Fibroblast of the aortic adventitia (primary cell): ENCODE results near the gene SYNGAP1. TPM values are rescaled to one million over a fixed set of nuclear protein-coding genes. Genes with fewer than 3 reads are reported as not detected.

Experiments used
- DNase-seq: peaks from one replicate; pipeline ENCODE4 v3.0.0-alpha.2; 2010; ENCODE audit warnings: low read depth
- H3K4me3 ChIP-seq: 2 replicates; pipeline ENCODE4 v1.5.1; 2011; ENCODE audit warnings: low read depth, mild to moderate bottlenecking, control low read depth, low read length, moderate library complexity
- CTCF ChIP-seq: IDR thresholded peaks from 2 replicates; pipeline ENCODE4 v1.5.1; 2011; ENCODE audit warnings: mild to moderate bottlenecking, low read length, control low read depth, inconsistent platforms; ENCODE audit not compliant: insufficient read depth
- total RNA-seq: library from RNA; depleted of rRNA; stranded (reverse); fragments of >200 nt; gene quantifications from 2 replicates; pipeline ENCODE4 v1.2.3, GENCODE V29; 2012; ENCODE audit warnings: low replicate concordance

The SYNGAP1 gene
- total RNA-seq, 1 donor: 7.6 TPM

GRCh38 chr6:33417903-33418689 is 1.8 kb upstream of the SYNGAP1 start, which contains the start of gene CUTA:
Gene CUTA, minus strand, starts transcription at chr6:33418107. Its CDS starts 107 bp downstream, at chr6:33418000.
- DNase-seq: peak; percentile 100
- H3K4me3 ChIP-seq: peak within 1 kb of the TSS; percentile 96
- no peak for TF ChIP-seq CTCF

GRCh38 chr6:33418690-33419291 is 1.1 kb upstream of the SYNGAP1 start:
- H3K4me3 ChIP-seq: peak overlapping the region; percentile 57
- no peak for TF ChIP-seq CTCF
- DNase-seq: no peak

- peak overlapping the region; percentile 64 for H3K4me3 ChIP-seq
- no peak for TF ChIP-seq CTCF
- DNase-seq: no peak
These were observed 852 bp downstream of the SYNGAP1 start for GRCh38 chr6:33420491-33421343.

- no peak overlapping the region for H3K4me3 ChIP-seq
- no peak for DNase-seq
- TF ChIP-seq CTCF: no peak
These were observed 1.4 kb downstream of the SYNGAP1 start for GRCh38 chr6:33421344-33421643.

- no peak for TF ChIP-seq CTCF
- DNase-seq: no peak
- no peak overlapping the region for H3K4me3 ChIP-seq
These were observed 3.9 kb downstream of the SYNGAP1 start for GRCh38 chr6:33423777-33424176.

GRCh38 chr6:33424855-33425667 is 5.2 kb downstream of the SYNGAP1 start:
- TF ChIP-seq CTCF: no peak
- peak overlapping the region; percentile 74 for H3K4me3 ChIP-seq
- no peak for DNase-seq
